Measurements from ENCODE around the gene INPP5A. TPM values are rescaled to one million over a fixed set of nuclear protein-coding genes. Genes with fewer than 3 reads are reported as not detected.

The INPP5A gene
- polyA plus RNA-seq, 6 donors from 2014 or later: 1.3 to 6.7 (median 2.1) TPM

DNA sequence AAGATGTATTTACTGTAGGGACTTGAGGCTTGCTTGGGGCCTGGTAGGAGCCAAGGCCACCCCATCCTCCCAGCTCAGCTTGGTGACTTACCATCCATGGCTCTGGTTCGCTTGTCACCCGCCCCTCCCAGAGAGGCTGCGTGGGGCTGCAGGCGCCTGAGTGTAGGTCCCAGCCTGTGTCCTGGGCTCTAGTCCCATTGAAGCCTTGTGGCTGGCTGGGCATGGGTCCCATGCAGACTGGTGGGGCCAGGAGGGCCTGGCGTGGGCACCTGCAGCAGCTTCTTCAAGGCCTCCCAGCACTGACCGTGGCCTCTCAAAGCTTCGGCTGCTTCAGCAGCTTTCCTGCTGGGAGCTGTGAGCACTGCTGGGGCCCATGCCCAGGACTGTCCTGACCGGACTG lies 118.1 kb downstream of the INPP5A start:
- ATAC-seq (ENCODE audit: low read depth in 2 of 2) (no peak), DNase-seq (no peak)
- Mint-ChIP-seq H3K36me3 (peaks cover 18 to 26% of the 10 kb centered on the region in 2 donors), H3K4me3 (no peak overlapping the region), H3K4me1 (peaks cover 9 to 10% (median 10%) of the 10 kb centered on the region in 3 donors), H3K27me3 (no peaks in the 10 kb centered on the region), H3K27ac (no peak overlapping the region), H3K9me3 (no peaks in the 10 kb centered on the region)

- no peak overlapping the region for H3K27ac Mint-ChIP-seq
Measured at GRCh38 chr10:132656283-132657126, 118.9 kb downstream of the INPP5A start.

DNA sequence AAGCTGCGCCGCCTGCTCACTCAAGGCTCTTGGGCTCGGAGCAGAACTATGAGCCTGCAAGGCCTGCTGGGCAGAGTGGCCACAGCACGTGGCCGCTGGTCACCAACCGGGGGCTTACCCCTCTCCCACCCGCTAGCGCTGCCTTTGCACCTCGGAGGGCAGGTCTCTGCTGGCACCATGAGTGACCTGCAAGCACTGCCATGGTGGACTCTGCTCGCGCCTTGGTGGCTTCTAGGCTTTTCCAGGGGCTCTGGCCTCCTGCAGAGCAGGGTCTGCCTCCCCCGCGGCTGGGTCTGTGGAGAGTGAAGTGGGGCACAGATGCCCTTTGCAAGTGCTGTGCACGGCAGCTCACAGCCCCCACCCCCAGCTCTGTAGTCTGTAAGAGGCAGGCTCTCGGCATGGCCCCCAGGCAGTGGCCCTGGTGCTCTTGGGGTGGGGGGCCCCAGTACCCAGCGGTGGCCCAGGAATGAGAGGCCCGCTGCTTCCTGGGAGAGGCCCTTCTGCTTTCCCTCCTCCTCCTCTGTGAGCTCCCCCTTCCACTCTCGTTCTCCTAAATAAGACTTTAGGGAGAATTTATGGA lies 119.6 kb downstream of the INPP5A start:
- Mint-ChIP-seq H3K9me3 (no peaks in the 10 kb centered on the region), H3K27me3 (no peaks in the 10 kb centered on the region), H3K27ac (no peak overlapping the region), H3K4me3 (no peak overlapping the region), H3K4me1 (peaks cover 6 to 9% (median 7%) of the 10 kb centered on the region in 3 donors), H3K36me3 (peaks cover 16 to 18% of the 10 kb centered on the region in 2 donors)
- DNase-seq (no peak), ATAC-seq (ENCODE audit: low read depth in 2 of 2) (no peak)

More at GRCh38 chr10:132656283-132657126, 118.9 kb downstream of the INPP5A start:
- Mint-ChIP-seq H3K9me3 (no peaks in the 10 kb centered on the region), H3K27me3 (no peaks in the 10 kb centered on the region), H3K36me3 (peaks cover 19 to 25% of the 10 kb centered on the region in 2 donors), H3K4me3 (no peak overlapping the region), H3K4me1 (peaks cover 7 to 9% (median 8%) of the 10 kb centered on the region in 3 donors)
- ATAC-seq (ENCODE audit: low read depth in 2 of 2) (no peak), DNase-seq (no peak)

DNA sequence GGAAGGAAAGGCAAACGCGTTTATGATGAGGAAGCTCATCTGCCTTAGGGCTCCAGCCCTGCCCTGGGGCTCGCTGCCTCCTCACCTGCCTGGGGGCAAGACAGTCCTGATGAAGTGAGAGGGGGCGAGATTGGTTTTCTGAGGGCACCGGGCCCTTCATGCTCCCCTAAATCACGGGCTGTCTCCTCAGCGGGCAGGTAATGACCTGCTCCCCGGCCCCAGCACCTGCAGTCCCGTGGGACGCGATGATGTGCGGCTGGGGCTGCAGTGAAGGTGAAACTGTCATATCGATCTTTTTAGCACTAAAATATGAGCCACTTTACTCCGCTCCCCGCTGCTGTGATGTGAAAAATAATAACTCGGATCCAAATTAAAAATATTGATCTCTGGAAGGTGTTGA lies 120.2 kb downstream of the INPP5A start:
- Mint-ChIP-seq H3K4me3 (no peak overlapping the region), H3K4me1 (peaks cover 6 to 9% (median 7%) of the 10 kb centered on the region in 3 donors), H3K9me3 (no peaks in the 10 kb centered on the region), H3K27me3 (no peaks in the 10 kb centered on the region), H3K27ac (peak overlapping the region in 1 of 6 donors; percentile 11), H3K36me3 (peaks cover 11 to 13% of the 10 kb centered on the region in 2 donors)
- DNase-seq (no peak), ATAC-seq (ENCODE audit: low read depth in 2 of 2) (no peak)

GRCh38 chr10:132658546-132659205 lies 121.1 kb downstream of the INPP5A start:
- peaks cover 6 to 9% (median 7%) of the 10 kb centered on the region in 3 donors for H3K4me1 Mint-ChIP-seq
- ATAC-seq (ENCODE audit: low read depth in 2 of 2) (no peak), DNase-seq (no peak)
- no peak overlapping the region for H3K27ac Mint-ChIP-seq
- peak overlapping the region in 1 of 8 donors; percentile 35 for H3K4me3 Mint-ChIP-seq
- H3K27me3 Mint-ChIP-seq: no peaks in the 10 kb centered on the region
- no peaks in the 10 kb centered on the region for H3K9me3 Mint-ChIP-seq
- H3K36me3 Mint-ChIP-seq: peaks cover 11 to 12% of the 10 kb centered on the region in 2 donors

DNA sequence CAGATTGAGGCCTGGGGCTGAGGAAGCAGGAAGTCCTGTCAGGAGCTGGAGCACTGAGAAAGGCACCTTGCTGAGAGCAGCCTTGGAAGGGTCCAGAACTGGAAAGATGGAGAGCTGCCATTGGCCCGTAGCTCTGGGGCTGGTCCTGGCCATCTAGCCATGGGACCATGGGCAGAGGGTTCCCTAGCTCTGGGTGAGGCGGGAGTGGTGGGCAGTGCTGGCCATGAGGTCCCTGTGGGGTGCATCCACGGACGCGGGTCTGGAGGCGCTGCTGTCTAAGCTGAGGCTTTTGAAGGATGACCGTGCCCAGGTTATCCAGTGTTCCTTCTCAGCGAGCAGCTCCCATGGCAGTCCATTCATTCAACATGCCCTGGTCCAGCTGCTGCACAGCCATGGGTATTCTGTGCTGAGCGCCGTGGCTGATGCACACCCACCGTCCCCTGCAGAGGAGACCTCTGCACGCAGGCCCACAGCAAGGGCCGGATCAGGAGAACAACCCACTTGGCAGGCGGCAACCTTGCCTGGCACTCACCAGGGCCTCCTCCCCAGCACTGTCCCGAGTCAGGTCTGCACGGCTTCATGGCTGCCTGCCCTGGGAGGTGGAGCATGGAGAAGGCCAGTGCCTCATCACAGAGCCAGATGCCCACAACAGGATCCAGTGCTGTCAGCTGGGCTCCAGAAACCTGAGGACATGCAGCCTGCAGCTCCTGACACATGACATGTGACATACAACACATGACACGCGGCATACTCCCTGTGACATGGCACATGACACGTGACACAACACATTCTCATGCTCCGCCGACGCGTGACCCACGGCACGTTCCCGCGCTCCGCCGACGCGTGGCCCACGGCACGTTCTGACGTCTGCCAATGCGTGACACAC lies 121.9 kb downstream of the INPP5A start:
- H3K27ac Mint-ChIP-seq: no peak overlapping the region
- no peaks in the 10 kb centered on the region for H3K9me3 Mint-ChIP-seq
- H3K36me3 Mint-ChIP-seq: peaks cover 11 to 12% of the 10 kb centered on the region in 2 donors
- no peaks in the 10 kb centered on the region for H3K27me3 Mint-ChIP-seq
- H3K4me3 Mint-ChIP-seq: no peak overlapping the region
- H3K4me1 Mint-ChIP-seq: peaks cover 5 to 9% (median 7%) of the 10 kb centered on the region in 3 donors
- ATAC-seq (ENCODE audit: low read depth in 2 of 2) (no peak), DNase-seq (no peak)

DNA sequence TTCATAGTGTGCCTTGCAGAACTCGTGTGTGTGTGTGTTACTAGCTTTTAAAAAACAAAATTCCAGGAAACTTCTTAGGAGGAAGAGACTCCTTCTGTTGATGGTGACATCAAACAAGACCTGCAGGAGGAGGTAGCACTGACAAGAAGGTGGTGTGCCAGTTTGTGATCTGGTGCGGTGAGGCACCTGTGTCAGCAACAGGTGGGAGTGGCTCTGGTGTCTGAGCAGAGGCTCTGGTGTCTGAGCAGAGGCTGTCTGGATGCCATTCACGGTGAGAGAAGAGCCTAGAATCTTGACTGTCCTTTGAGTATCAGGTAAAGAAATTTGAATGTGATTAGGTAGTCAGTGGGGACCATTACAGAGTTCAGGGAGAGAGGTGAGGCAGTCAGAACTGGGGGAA lies 122.8 kb downstream of the INPP5A start:
- Mint-ChIP-seq H3K4me1 (peaks cover 0 to 5% (median 3%) of the 10 kb centered on the region in 3 donors), H3K4me3 (peak overlapping the region in 1 of 8 donors; percentile 13), H3K27ac (peak overlapping the region in 1 of 6 donors; percentile 26), H3K36me3 (peaks cover 11 to 12% of the 10 kb centered on the region in 2 donors), H3K27me3 (no peaks in the 10 kb centered on the region), H3K9me3 (no peaks in the 10 kb centered on the region)
- DNase-seq: no peak
- no peak for ATAC-seq (ENCODE audit: low read depth in 2 of 2)

- no peak for DNase-seq
- H3K4me1 Mint-ChIP-seq: peaks cover 0 to 5% (median 3%) of the 10 kb centered on the region in 3 donors
- H3K4me3 Mint-ChIP-seq: no peak overlapping the region
- ATAC-seq (ENCODE audit: low read depth in 2 of 2): no peak
- peaks cover 11 to 12% of the 10 kb centered on the region in 2 donors for H3K36me3 Mint-ChIP-seq
- no peaks in the 10 kb centered on the region for H3K27me3 Mint-ChIP-seq
- no peaks in the 10 kb centered on the region for H3K9me3 Mint-ChIP-seq
- H3K27ac Mint-ChIP-seq: peak overlapping the region in 1 of 6 donors; percentile 1
Measured at GRCh38 chr10:132662186-132662920, 124.8 kb downstream of the INPP5A start.

DNA sequence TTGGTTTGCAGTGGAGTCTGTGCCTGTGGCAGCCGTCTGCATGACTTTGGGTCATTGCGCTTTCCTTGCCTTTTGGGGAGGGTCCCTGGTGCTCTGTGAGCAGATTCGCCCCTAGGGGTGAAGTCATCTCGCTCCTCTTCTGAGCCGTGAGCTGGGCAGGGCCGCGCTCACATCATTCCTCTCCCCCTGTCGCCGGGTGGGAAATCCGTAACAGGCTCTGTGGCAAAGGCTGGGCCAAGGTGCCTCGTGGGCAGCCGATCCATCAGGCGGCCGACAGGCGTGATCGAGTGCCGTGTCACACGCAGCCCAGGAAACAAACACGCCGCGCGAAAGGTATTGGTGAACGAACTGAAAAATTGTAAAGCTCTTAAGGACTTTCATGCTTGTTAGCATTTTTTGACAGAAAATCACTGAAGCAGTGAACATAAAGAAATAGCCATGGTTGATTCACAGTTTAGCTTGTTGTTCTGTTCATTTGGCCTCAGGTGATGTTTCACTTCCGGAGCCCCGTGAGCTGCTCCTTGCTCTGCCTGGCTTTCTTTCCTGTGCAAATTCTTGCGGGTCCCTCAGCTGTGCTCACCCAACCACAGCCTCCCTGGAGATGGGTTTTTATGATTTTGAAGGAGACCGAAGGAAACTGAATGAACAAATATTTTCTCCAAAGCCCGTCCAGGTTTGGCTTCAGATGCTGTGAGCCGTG lies 126.2 kb downstream of the INPP5A start:
- H3K27me3 Mint-ChIP-seq: no peaks in the 10 kb centered on the region
- no peak overlapping the region for H3K4me3 Mint-ChIP-seq
- no peak for DNase-seq
- H3K4me1 Mint-ChIP-seq: peaks cover 0 to 5% (median 3%) of the 10 kb centered on the region in 3 donors
- H3K36me3 Mint-ChIP-seq: peaks cover 11 to 12% of the 10 kb centered on the region in 2 donors
- ATAC-seq (ENCODE audit: low read depth in 2 of 2): no peak
- no peaks in the 10 kb centered on the region for H3K9me3 Mint-ChIP-seq
- peak overlapping the region in 1 of 6 donors; percentile 70 for H3K27ac Mint-ChIP-seq

GRCh38 chr10:132664407-132664806 lies 126.8 kb downstream of the INPP5A start:
- H3K36me3 Mint-ChIP-seq: peaks cover 11 to 12% of the 10 kb centered on the region in 2 donors
- DNase-seq: no peak
- no peaks in the 10 kb centered on the region for H3K9me3 Mint-ChIP-seq
- peak overlapping the region in 1 of 8 donors; percentile 60 for H3K4me3 Mint-ChIP-seq
- peaks cover 0 to 5% (median 3%) of the 10 kb centered on the region in 3 donors for H3K4me1 Mint-ChIP-seq
- ATAC-seq (ENCODE audit: low read depth in 2 of 2): no peak
- peak overlapping the region in 1 of 6 donors; percentile 75 for H3K27ac Mint-ChIP-seq
- no peaks in the 10 kb centered on the region for H3K27me3 Mint-ChIP-seq

DNA sequence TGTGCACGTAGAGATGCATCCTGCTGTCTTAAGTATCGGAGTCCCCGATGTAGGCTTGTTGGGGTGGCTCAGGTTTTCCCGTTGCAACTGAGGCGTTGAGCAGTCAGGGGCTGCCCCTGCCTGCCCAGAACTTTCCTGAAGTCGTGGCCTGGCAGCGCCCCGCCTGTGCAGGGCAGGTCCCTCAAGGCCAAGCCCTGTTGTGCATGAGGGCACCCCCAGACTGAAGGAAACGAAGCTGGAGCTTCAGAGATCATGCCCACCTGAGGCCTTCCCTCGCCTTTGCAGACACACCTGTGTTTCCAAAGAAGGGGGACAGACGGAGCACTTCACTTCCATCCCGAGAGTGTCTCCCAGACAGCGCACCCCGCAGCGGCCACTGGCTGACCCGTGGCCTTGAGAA lies 127.3 kb downstream of the INPP5A start:
- Mint-ChIP-seq H3K27me3 (no peaks in the 10 kb centered on the region), H3K36me3 (peaks cover 9% of the 10 kb centered on the region in 2 donors), H3K4me3 (no peak overlapping the region), H3K9me3 (no peaks in the 10 kb centered on the region), H3K27ac (peak overlapping the region in 1 of 6 donors; percentile 30), H3K4me1 (peaks cover 0 to 5% (median 2%) of the 10 kb centered on the region in 3 donors)
- no peak for ATAC-seq (ENCODE audit: low read depth in 2 of 2)
- no peak for DNase-seq
